ENCODE measurements around the gene SGPP1. TPM values are rescaled to one million over a fixed set of nuclear protein-coding genes. Genes with fewer than 3 reads are reported as not detected.

The SGPP1 gene
- total and polyA plus RNA-seq, 4 donors = 6.1 to 17.5 (median 12.4) TPM

GRCh38 chr14:63737582-63738006 lies 9.7 kb upstream of the SGPP1 start:
- H3K27me3 ChIP-seq (ENCODE audit: control insufficient read depth in 1 of 2, insufficient read depth in 2 of 2, low read length in 1 of 2) = no peaks in the 10 kb centered on the region
- DNase-seq = no peak
- intact Hi-C loops (cut with DNase I) = no loop called here
- 95 to 96% methylated on average over 1 of the region's 1 CpG for WGBS, 2 donors
- no peak overlapping the region for H3K27ac ChIP-seq (ENCODE audit: low read depth in 1 of 2, low read length in 2 of 2)
- H3K4me3 ChIP-seq (ENCODE audit: low read length in 2 of 2) = no peak overlapping the region
- H3K9me3 ChIP-seq (ENCODE audit: control insufficient read depth, low read length) = no peaks in the 10 kb centered on the region
- no peaks in the 10 kb centered on the region for H3K36me3 ChIP-seq (ENCODE audit: control insufficient read depth in 1 of 2, insufficient read depth in 2 of 2, low read length in 1 of 2)
- H3K4me1 ChIP-seq (ENCODE audit: control insufficient read depth in 1 of 2, insufficient read depth in 2 of 2, low read length in 2 of 2) = no peaks in the 10 kb centered on the region
- ATAC-seq (ENCODE audit: low FRiP score) = no peak

DNA sequence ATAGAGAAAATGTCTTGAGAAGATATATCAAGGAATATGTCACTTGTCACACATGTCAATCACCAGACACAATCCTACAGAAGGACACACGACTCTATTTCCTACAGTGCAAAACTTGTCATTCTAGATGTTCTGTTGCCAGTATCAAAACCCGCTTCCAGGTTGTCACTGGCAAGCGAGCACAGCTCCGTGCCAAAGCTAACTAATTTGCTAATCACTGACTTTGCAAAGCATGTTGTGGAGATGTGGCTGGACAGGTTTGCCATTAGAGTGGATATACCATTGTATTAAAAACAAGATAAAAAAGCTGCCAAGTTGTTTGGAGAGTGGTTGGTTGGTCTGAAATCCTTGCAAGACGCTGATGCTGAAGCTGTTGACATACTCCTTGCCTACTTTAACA lies 7.9 kb upstream of the SGPP1 start:
- Histone ChIP-seq H3K4me1 (ENCODE audit: control insufficient read depth in 1 of 2, insufficient read depth in 2 of 2, low read length in 2 of 2) (no peaks in the 10 kb centered on the region), H3K9me3 (ENCODE audit: control insufficient read depth, low read length) (no peaks in the 10 kb centered on the region), H3K27me3 (ENCODE audit: control insufficient read depth in 1 of 2, insufficient read depth in 2 of 2, low read length in 1 of 2) (no peaks in the 10 kb centered on the region), H3K4me3 (ENCODE audit: low read length in 2 of 2) (no peak overlapping the region), H3K27ac (ENCODE audit: low read depth in 1 of 2, low read length in 2 of 2) (no peak overlapping the region), H3K36me3 (ENCODE audit: control insufficient read depth in 1 of 2, insufficient read depth in 2 of 2, low read length in 1 of 2) (no peaks in the 10 kb centered on the region)
- 77 to 81% methylated on average over 5 of the region's 5 CpGs for WGBS, 2 donors
- ATAC-seq (ENCODE audit: low FRiP score) (no peak), DNase-seq (no peak)
- intact Hi-C loops (cut with DNase I) = no loop called here

DNA sequence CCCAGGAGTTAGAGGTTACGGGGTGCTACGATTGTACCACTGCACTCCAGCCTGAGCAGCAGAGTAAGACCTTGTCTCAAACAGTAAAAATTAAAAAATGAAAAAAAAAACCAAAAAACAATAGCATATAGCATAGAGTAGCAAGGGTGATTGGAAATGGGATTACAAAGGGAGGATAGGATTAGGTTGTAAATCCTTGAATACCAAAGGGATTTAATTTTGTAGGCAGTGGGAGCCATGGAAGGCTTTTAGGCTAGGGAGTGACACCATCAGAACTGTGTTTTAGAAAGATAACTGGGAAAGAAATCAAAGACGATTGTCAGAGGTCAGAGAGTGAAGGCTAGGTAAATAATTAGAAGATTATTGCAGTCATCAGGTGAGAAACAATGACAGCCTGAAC lies 2.8 kb upstream of the SGPP1 start:
- Histone ChIP-seq H3K36me3 (ENCODE audit: control insufficient read depth in 1 of 2, insufficient read depth in 2 of 2, low read length in 1 of 2) (no peaks in the 10 kb centered on the region), H3K27ac (ENCODE audit: low read depth in 1 of 2, low read length in 2 of 2) (no peak overlapping the region), H3K4me1 (ENCODE audit: control insufficient read depth in 1 of 2, insufficient read depth in 2 of 2, low read length in 2 of 2) (no peaks in the 10 kb centered on the region), H3K27me3 (ENCODE audit: control insufficient read depth in 1 of 2, insufficient read depth in 2 of 2, low read length in 1 of 2) (no peaks in the 10 kb centered on the region), H3K9me3 (ENCODE audit: control insufficient read depth, low read length) (no peaks in the 10 kb centered on the region), H3K4me3 (ENCODE audit: low read length in 2 of 2) (no peak overlapping the region)
- 76 to 81% methylated on average over 3 of the region's 3 CpGs for WGBS, 2 donors
- no peak for ATAC-seq (ENCODE audit: low FRiP score)
- DNase-seq = no peak
- intact Hi-C loops (cut with DNase I) = no loop called here

DNA sequence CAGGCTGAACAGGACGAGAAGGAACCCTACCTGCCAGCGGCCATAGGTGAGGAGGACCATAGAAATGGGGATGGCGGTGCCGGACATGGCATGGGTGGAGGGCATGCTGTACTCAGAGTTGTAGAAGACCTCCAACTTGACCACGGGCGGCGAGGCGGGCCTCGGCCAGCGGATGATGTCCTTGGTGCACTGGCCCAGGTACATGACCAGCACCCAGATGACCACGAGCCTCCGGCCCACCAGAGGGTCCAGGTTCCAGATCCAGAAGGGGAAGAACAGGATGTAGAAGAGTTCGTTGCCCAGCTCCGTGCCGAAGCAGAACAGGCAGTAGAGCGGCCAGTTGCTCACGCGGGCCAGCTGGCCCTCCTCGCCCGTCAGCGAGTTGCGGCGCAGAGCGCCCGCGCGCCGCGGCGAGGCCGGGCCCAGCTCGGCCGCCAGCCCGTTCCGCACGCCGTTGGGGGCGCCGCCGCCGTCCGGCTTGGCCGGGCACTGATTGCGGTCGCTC lies 582 bp downstream of the SGPP1 start:
- 0 to 1% methylated on average over 42 to 45 of the region's 45 CpGs for WGBS, 2 donors
- Histone ChIP-seq H3K27me3 (ENCODE audit: control insufficient read depth in 1 of 2, insufficient read depth in 2 of 2, low read length in 1 of 2) (no peaks in the 10 kb centered on the region), H3K36me3 (ENCODE audit: control insufficient read depth in 1 of 2, insufficient read depth in 2 of 2, low read length in 1 of 2) (no peaks in the 10 kb centered on the region), H3K9me3 (ENCODE audit: control insufficient read depth, low read length) (no peaks in the 10 kb centered on the region), H3K4me3 (ENCODE audit: low read length in 2 of 2) (peak overlapping the region; percentile 96 to 97), H3K4me1 (ENCODE audit: control insufficient read depth in 1 of 2, insufficient read depth in 2 of 2, low read length in 2 of 2) (no peaks in the 10 kb centered on the region), H3K27ac (ENCODE audit: low read depth in 1 of 2, low read length in 2 of 2) (peak overlapping the region in 1 of 2 donors; percentile 55)
- peak; percentile 81 for ATAC-seq (ENCODE audit: low FRiP score)
- intact Hi-C loops (cut with DNase I) = loop anchor here in 1 of 2 donors (5.0 kb wide), 1 partner anchor 85 kb away; the partner anchor contains the start of gene WDR89
- DNase-seq = peak; percentile 64 to 81

GRCh38 chr14:63726499-63726898 lies 1.4 kb downstream of the SGPP1 start:
- H3K36me3 ChIP-seq (ENCODE audit: control insufficient read depth in 1 of 2, insufficient read depth in 2 of 2, low read length in 1 of 2) = no peaks in the 10 kb centered on the region
- no peaks in the 10 kb centered on the region for H3K4me1 ChIP-seq (ENCODE audit: control insufficient read depth in 1 of 2, insufficient read depth in 2 of 2, low read length in 2 of 2)
- no peaks in the 10 kb centered on the region for H3K9me3 ChIP-seq (ENCODE audit: control insufficient read depth, low read length)
- intact Hi-C loops (cut with DNase I) = loop anchor here in 1 of 2 donors (5.0 kb wide), 1 partner anchor 84 kb away; the partner anchor contains the start of gene WDR89
- no peak overlapping the region for H3K27ac ChIP-seq (ENCODE audit: low read depth in 1 of 2, low read length in 2 of 2)
- WGBS, 2 donors = 2% methylated on average over 5 of the region's 5 CpGs
- H3K4me3 ChIP-seq (ENCODE audit: low read length in 2 of 2) = peak overlapping the region; percentile 96 to 97
- DNase-seq (no peak), ATAC-seq (ENCODE audit: low FRiP score) (no peak)
- H3K27me3 ChIP-seq (ENCODE audit: control insufficient read depth in 1 of 2, insufficient read depth in 2 of 2, low read length in 1 of 2) = no peaks in the 10 kb centered on the region

DNA sequence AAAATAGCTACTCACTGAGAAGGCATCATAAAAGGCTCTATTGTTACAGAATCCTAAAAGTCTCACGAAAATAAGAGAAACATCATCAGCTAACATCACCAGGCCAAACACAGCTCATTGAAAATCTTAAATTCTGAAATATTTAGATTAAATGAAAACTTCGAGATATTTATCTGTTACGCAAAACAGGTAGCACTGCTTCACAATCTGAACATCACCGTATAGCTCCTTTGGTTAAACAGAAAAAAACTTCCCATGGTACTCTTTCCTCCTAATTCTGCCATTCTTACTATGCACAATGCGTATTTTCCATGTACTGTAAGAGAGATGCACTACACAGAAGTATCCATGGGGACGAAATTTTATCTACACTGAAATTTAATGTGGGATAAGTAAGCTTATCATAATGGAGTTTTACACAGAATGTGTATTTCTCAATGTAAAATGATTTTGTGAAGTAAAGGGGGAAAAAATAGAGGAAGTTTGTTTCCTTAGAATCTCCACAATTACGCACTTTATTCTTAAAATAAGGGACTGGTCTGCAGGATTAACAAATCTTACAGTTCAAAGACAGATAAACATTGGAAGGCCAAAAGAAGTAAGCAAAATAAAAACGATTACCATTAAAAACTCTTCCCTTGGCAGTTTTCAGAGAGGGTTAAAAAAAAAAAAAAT lies 1.9 kb downstream of the SGPP1 start:
- intact Hi-C loops (cut with DNase I) = loop anchor here in 1 of 2 donors (5.0 kb wide), 1 partner anchor 84 kb away; the partner anchor contains the start of gene WDR89

GRCh38 chr14:63717702-63718101 lies 10.2 kb downstream of the SGPP1 start:
- Histone ChIP-seq H3K4me3 (ENCODE audit: low read length in 2 of 2) (no peak overlapping the region), H3K27me3 (ENCODE audit: control insufficient read depth in 1 of 2, insufficient read depth in 2 of 2, low read length in 1 of 2) (no peaks in the 10 kb centered on the region), H3K36me3 (ENCODE audit: control insufficient read depth in 1 of 2, insufficient read depth in 2 of 2, low read length in 1 of 2) (peaks cover 0 to 3% of the 10 kb centered on the region in 2 donors), H3K27ac (ENCODE audit: low read depth in 1 of 2, low read length in 2 of 2) (no peak overlapping the region), H3K9me3 (ENCODE audit: control insufficient read depth, low read length) (peaks cover 1% of the 10 kb centered on the region), H3K4me1 (ENCODE audit: control insufficient read depth in 1 of 2, insufficient read depth in 2 of 2, low read length in 2 of 2) (no peaks in the 10 kb centered on the region)
- ATAC-seq (ENCODE audit: low FRiP score) = no peak
- no peak for DNase-seq
- WGBS, 2 donors = 88 to 91% methylated on average over 2 of the region's 2 CpGs
- intact Hi-C loops (cut with DNase I) = no loop called here

More for the DNA sequence above, 1.9 kb downstream of the SGPP1 start:
- H3K4me3 ChIP-seq (ENCODE audit: low read length in 2 of 2) = peak overlapping the region; percentile 40 to 96
- no peaks in the 10 kb centered on the region for H3K27me3 ChIP-seq (ENCODE audit: control insufficient read depth in 1 of 2, insufficient read depth in 2 of 2, low read length in 1 of 2)
- H3K27ac ChIP-seq (ENCODE audit: low read depth in 1 of 2, low read length in 2 of 2) = no peak overlapping the region
- no peaks in the 10 kb centered on the region for H3K4me1 ChIP-seq (ENCODE audit: control insufficient read depth in 1 of 2, insufficient read depth in 2 of 2, low read length in 2 of 2)
- H3K9me3 ChIP-seq (ENCODE audit: control insufficient read depth, low read length) = no peaks in the 10 kb centered on the region
- DNase-seq (no peak), ATAC-seq (ENCODE audit: low FRiP score) (no peak)
- 67 to 70% methylated on average over 8 of the region's 8 CpGs for WGBS, 2 donors
- H3K36me3 ChIP-seq (ENCODE audit: control insufficient read depth in 1 of 2, insufficient read depth in 2 of 2, low read length in 1 of 2) = no peaks in the 10 kb centered on the region

GRCh38 chr14:63715360-63715759 lies 12.5 kb downstream of the SGPP1 start:
- H3K4me1 ChIP-seq (ENCODE audit: control insufficient read depth in 1 of 2, insufficient read depth in 2 of 2, low read length in 2 of 2) = no peaks in the 10 kb centered on the region
- H3K27me3 ChIP-seq (ENCODE audit: control insufficient read depth in 1 of 2, insufficient read depth in 2 of 2, low read length in 1 of 2) = no peaks in the 10 kb centered on the region
- no peak overlapping the region for H3K27ac ChIP-seq (ENCODE audit: low read depth in 1 of 2, low read length in 2 of 2)
- no peak overlapping the region for H3K4me3 ChIP-seq (ENCODE audit: low read length in 2 of 2)
- ATAC-seq (ENCODE audit: low FRiP score) = no peak
- intact Hi-C loops (cut with DNase I) = no loop called here
- no peak for DNase-seq
- 89 to 95% methylated on average over 2 of the region's 2 CpGs for WGBS, 2 donors
- peaks cover 0 to 3% of the 10 kb centered on the region in 2 donors for H3K36me3 ChIP-seq (ENCODE audit: control insufficient read depth in 1 of 2, insufficient read depth in 2 of 2, low read length in 1 of 2)
- peaks cover 1% of the 10 kb centered on the region for H3K9me3 ChIP-seq (ENCODE audit: control insufficient read depth, low read length)

DNA sequence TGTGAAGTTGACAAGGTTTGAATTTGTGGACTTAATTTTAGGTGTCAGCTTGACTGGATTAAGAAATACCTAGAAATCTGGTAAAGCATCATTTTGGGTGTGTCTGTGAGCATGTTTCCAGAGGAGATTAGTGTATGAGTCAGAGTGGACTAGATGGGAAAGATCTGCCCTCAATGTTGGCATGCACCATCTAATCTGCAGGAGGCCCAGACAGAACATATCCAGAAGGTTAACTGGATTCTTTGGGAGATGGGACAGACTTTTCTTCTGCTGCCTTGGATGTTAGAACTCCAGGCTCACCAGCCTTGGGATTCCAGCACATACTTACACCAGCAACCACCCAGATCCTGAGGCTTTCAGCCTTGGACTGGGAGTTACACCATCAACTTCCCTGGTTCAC lies 14.1 kb downstream of the SGPP1 start:
- no peak for DNase-seq
- Histone ChIP-seq H3K27ac (ENCODE audit: low read depth in 1 of 2, low read length in 2 of 2) (no peak overlapping the region), H3K4me3 (ENCODE audit: low read length in 2 of 2) (no peak overlapping the region), H3K4me1 (ENCODE audit: control insufficient read depth in 1 of 2, insufficient read depth in 2 of 2, low read length in 2 of 2) (no peaks in the 10 kb centered on the region), H3K27me3 (ENCODE audit: control insufficient read depth in 1 of 2, insufficient read depth in 2 of 2, low read length in 1 of 2) (no peaks in the 10 kb centered on the region), H3K36me3 (ENCODE audit: control insufficient read depth in 1 of 2, insufficient read depth in 2 of 2, low read length in 1 of 2) (peaks cover 0 to 3% of the 10 kb centered on the region in 2 donors), H3K9me3 (ENCODE audit: control insufficient read depth, low read length) (peaks cover 1% of the 10 kb centered on the region)
- intact Hi-C loops (cut with DNase I) = no loop called here
- ATAC-seq (ENCODE audit: low FRiP score) = no peak

Measured in aorta (tissue), 5 donors.